Stimulated activated CD4-positive, alpha-beta T cell treated with anti-CD3 and anti-CD28 coated beads, Interleukin-12 subunit alpha, Interleukin-12 subunit beta, amount 100 ng/mL, for 4 hours (primary cell): ENCODE data around the gene LYPLA2.
"Not testable (repeated sequence)": the region's sequence is repeated elsewhere in the genome, so short reads cannot be mapped to it uniquely, and the experiment has no call there.

Experiments used
- DNase-seq: peaks from one replicate; pipeline ENCODE4 v3.0.0-alpha.2; 2020

The LYPLA2 gene

GRCh38 chr1:23779826-23780371 is 11.0 kb upstream of the LYPLA2 start:
- DNase-seq, result no peak

- DNase-seq, result not testable (repeated sequence)
Observed at GRCh38 chr1:23783141-23783540, 7.8 kb upstream of the LYPLA2 start.

- DNase-seq, result no peak
Observed at GRCh38 chr1:23784846-23785245, 6.1 kb upstream of the LYPLA2 start.

- DNase-seq, result no peak
Observed at GRCh38 chr1:23787701-23788100, 3.2 kb upstream of the LYPLA2 start.

GRCh38 chr1:23788695-23789094 is 2.2 kb upstream of the LYPLA2 start:
- DNase-seq, result no peak

- DNase-seq, result no peak
Observed at GRCh38 chr1:23791516-23792047, 637 bp downstream of the LYPLA2 start.

GRCh38 chr1:23792151-23792945 is 1.4 kb downstream of the LYPLA2 start:
- no peak for DNase-seq

GRCh38 chr1:23793018-23793781 is 2.3 kb downstream of the LYPLA2 start:
- DNase-seq, result no peak

GRCh38 chr1:23793861-23794731 is 3.2 kb downstream of the LYPLA2 start:
- no peak for DNase-seq

GRCh38 chr1:23794732-23795182 is 3.8 kb downstream of the LYPLA2 start:
- not testable (repeated sequence) for DNase-seq

- DNase-seq, result no peak
Observed at GRCh38 chr1:23795676-23796465, 4.9 kb downstream of the LYPLA2 start.

GRCh38 chr1:23796466-23797271 is 5.7 kb downstream of the LYPLA2 start:
- no peak for DNase-seq

GRCh38 chr1:23797478-23798448 is 6.8 kb downstream of the LYPLA2 start:
- no peak for DNase-seq

- no peak for DNase-seq
Observed at GRCh38 chr1:23798662-23799142, 7.8 kb downstream of the LYPLA2 start.

GRCh38 chr1:23799255-23799569 is 8.3 kb downstream of the LYPLA2 start:
- DNase-seq, result no peak

GRCh38 chr1:23799570-23800399 is 8.8 kb downstream of the LYPLA2 start:
- no peak for DNase-seq

- DNase-seq, result peak; percentile 99
Observed at GRCh38 chr1:23800400-23801337, 9.7 kb downstream of the LYPLA2 start, which contains the start of gene GALE. Gene GALE (minus strand): TSS chr1:23800754. CDS start chr1:23799007, 1,747 bp downstream.
